Fibroblast of villous mesenchyme (primary cell): ENCODE results near the gene UBXN2A. TPM values are rescaled to one million over a fixed set of nuclear protein-coding genes. Genes with fewer than 3 reads are reported as not detected.
A peak's percentile ranks its signal among the peaks of the same experiment; 100 is the strongest.

Source experiments
- DNase-seq: peaks from one replicate; pipeline ENCODE4 v3.0.0-alpha.2; 2010; ENCODE audit warnings: low read depth
- H3K4me3 ChIP-seq: 2 replicates; pipeline ENCODE4 v1.5.1; 2011; ENCODE audit warnings: low read depth, mild to moderate bottlenecking, low read length
- total RNA-seq: library from RNA; depleted of rRNA; stranded (reverse); fragments of >200 nt; gene quantifications from 2 replicates; pipeline ENCODE4 v1.2.3, GENCODE V29; 2012
- TF ChIP-seq, protein P1 (sequence below): IDR thresholded peaks from 2 replicates; pipeline ENCODE4 v1.5.1; 2012; ENCODE audit warnings: low read depth, mild to moderate bottlenecking, low read length; ENCODE audit not compliant: insufficient read depth

Gene UBXN2A
- total RNA-seq, 1 donor: 18.1 TPM

DNA sequence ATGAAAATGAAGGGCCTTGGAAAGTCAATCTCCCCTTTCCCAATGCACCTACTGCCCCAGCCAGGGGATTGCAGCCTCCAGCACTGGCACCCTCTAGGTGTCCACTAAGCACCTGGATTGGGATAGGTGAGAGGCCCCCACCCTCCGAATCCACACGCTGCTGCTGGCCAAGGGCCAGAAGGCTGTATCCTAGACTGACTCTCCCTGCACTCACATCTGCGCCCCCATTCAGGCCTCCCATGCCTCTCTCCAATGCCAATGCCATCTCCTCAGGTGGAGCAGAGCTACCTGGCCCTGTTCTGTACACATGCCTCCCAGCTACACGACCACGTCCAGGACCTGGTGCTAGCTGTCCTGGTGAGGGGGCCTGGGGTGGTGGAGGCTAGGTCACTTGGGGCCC lies 79.5 kb downstream of the UBXN2A start:
- TF ChIP-seq, protein P1, sequence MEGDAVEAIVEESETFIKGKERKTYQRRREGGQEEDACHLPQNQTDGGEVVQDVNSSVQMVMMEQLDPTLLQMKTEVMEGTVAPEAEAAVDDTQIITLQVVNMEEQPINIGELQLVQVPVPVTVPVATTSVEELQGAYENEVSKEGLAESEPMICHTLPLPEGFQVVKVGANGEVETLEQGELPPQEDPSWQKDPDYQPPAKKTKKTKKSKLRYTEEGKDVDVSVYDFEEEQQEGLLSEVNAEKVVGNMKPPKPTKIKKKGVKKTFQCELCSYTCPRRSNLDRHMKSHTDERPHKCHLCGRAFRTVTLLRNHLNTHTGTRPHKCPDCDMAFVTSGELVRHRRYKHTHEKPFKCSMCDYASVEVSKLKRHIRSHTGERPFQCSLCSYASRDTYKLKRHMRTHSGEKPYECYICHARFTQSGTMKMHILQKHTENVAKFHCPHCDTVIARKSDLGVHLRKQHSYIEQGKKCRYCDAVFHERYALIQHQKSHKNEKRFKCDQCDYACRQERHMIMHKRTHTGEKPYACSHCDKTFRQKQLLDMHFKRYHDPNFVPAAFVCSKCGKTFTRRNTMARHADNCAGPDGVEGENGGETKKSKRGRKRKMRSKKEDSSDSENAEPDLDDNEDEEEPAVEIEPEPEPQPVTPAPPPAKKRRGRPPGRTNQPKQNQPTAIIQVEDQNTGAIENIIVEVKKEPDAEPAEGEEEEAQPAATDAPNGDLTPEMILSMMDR: no peak
- no peak for DNase-seq
- H3K4me3 ChIP-seq: no peak overlapping the region

DNA sequence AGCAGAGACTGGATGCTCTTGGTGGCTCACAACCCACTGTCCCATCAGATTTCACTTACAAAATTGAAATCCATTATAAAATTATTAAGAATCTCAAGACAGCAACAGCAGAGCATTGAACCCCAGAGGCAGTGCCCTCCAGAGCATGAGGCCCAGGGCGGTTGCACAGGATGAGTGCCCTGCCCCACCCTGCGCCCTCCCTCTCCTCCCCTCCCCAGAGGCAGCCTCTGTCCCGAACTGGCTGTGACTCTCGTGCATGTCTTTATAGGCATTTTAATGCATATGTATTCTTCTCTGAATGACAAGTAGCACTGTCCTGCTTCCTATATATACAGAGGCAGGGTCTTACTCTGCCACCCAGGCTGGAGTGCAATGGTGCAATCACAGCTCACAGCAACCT lies 80.0 kb downstream of the UBXN2A start:
- TF ChIP-seq, protein P1: no peak
- no peak for DNase-seq
- no peak overlapping the region for H3K4me3 ChIP-seq

- no peak overlapping the region for H3K4me3 ChIP-seq
- TF ChIP-seq, protein P1: peak; percentile 43
- DNase-seq: no peak
These were observed 81.1 kb downstream of the UBXN2A start for GRCh38 chr2:24021122-24021998.

GRCh38 chr2:24022324-24022974 lies 82.2 kb downstream of the UBXN2A start:
- TF ChIP-seq, protein P1: no peak
- no peak overlapping the region for H3K4me3 ChIP-seq
- DNase-seq: no peak

DNA sequence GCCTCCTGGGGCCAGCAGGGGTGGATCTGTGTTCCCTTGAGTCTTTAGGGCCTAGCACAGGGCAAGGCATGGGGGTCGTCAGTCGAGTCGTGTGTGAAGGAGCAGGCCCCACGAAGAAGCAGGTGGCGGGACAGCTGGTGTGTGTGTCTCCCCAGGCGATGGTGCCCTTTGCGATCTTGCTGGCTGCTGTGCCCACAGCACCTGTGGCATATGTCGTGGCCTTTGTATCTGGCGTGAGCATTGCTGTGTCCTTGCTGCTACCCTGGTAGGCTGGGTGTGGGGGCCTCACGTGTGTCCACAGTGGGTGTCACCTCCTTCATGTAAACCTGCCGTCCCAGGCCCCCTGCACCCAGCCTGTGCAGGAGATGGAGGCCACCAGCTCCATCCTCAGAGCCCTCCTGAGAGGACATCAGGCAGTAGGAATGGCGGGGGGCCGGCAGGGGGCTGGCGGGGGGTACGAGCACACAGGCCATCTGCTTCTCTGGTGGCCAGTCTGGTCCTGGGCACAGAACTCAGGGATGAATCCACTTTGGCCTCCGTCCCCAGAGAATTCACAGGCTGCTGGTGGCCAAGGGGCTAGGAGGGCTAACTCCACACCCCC lies 82.8 kb downstream of the UBXN2A start:
- no peak for DNase-seq
- TF ChIP-seq, protein P1: no peak
- no peak overlapping the region for H3K4me3 ChIP-seq

- H3K4me3 ChIP-seq: no peak overlapping the region
- peak; percentile 35 for DNase-seq
- TF ChIP-seq, protein P1: peak; percentile 52
These were observed 83.8 kb downstream of the UBXN2A start for GRCh38 chr2:24024018-24024417.
